K562 (cell line): ENCODE data around the gene NRG2. TPM values are rescaled to one million over a fixed set of nuclear protein-coding genes. Genes with fewer than 3 reads are reported as not detected.

Source experiments
- ATAC-seq: fragments of 200-7000 bp; cut with Tn5 transposase; 3 replicates; pipeline ENCODE4 v1.9.1; 2020; ENCODE audit warnings: moderate library complexity
- BruUV-seq: library from RNA; stranded (reverse); fragments of 400-500 nt; replicated peaks from 2 replicates; lab custom pipeline; 2021; lab: Mats Ljungman, UMichigan
- CTCF ChIA-PET: fragments of 300-600 bp; formaldehyde crosslinking; extraction: SDS; loops from one replicate; lab custom pipeline; 2021; ENCODE audit warnings: low intra/inter-chr PET ratio; lab: Yijun Ruan, JAX
- POLR2A ChIA-PET: fragments of 300-600, 350-650 bp; sonication (Branson Sonifier 250); formaldehyde crosslinking; extraction: SDS; loops from one replicate; lab custom pipeline; 2021; ENCODE audit warnings: antibody characterized with exemption, inconsistent platforms; lab: Yijun Ruan, JAX
- DNase-seq, 4 experiments: peaks; one replicate each; pipeline versions ENCODE4 v3.0.0 to v3.0.0-alpha.2; 2011 to 2018; ENCODE audit warnings: low spot score in 3 of 4, mixed read lengths in 3 of 4; ENCODE audit errors: extremely low read depth in 1 of 4
- FAIRE-seq: peaks from 2 replicates; lab custom pipeline; 2011; peaks lifted over from hg19 to GRCh38; lab: Jason Lieb, UNC
- H2AFZ ChIP-seq: 2 replicates; pipeline ENCODE4 v1.6.0; 2011; ENCODE audit warnings: low read depth, low read length, control low read depth, inconsistent platforms
- H3K27ac ChIP-seq: fragments of 200-600 bp; 3 replicates; pipeline ENCODE4 v1.8.0; 2011; ENCODE audit warnings: low read depth, mild to moderate bottlenecking, control low read depth, inconsistent platforms, low read length, moderate library complexity, mixed read lengths; ENCODE audit errors: extremely low read depth
- H3K27me3 ChIP-seq, 2 experiments: fragments of 300-600 bp in 1 of 2; 2 replicates in 1 of 2; 3 replicates in 1 of 2; pipeline versions ENCODE4 v1.6.0 to v1.8.0; 2011; ENCODE audit warnings: inconsistent platforms in 2 of 2, low read length in 2 of 2, mild to moderate bottlenecking in 1 of 2, mixed read lengths in 1 of 2, moderate library complexity in 1 of 2; ENCODE audit not compliant: control insufficient read depth in 2 of 2, insufficient read depth in 2 of 2
- H3K36me3 ChIP-seq: fragments of 300-600 bp; 3 replicates; pipeline ENCODE4 v1.8.0; 2011; ENCODE audit warnings: mild to moderate bottlenecking, low read length, inconsistent platforms; ENCODE audit not compliant: control insufficient read depth, insufficient read depth
- H3K4me1 ChIP-seq, 2 experiments: fragments of 200-600 bp in 1 of 2; replicated peaks in 1 of 2; 2 replicates in 1 of 2; 3 replicates in 1 of 2; pipeline versions ENCODE4 v1.5.1 to v1.8.0; 2011; ENCODE audit warnings: inconsistent platforms in 2 of 2, low read length in 2 of 2, mild to moderate bottlenecking in 1 of 2, mixed read lengths in 1 of 2, moderate library complexity in 1 of 2; ENCODE audit not compliant: control insufficient read depth in 2 of 2, insufficient read depth in 2 of 2
- H3K4me2 ChIP-seq: 2 replicates; pipeline ENCODE4 v1.6.1; 2011; ENCODE audit warnings: low read length, control low read depth, inconsistent platforms, mixed read lengths; ENCODE audit not compliant: insufficient read depth
- H3K4me3 ChIP-seq: fragments of 200-600 bp; sonication (generic), shearing (Covaris generic); 2 replicates; pipeline ENCODE4 v1.5.1; 2016; ENCODE audit warnings: control low read depth, inconsistent platforms
- H3K79me2 ChIP-seq: fragments of 200-600 bp; 3 replicates; pipeline ENCODE4 v1.8.0; 2011; ENCODE audit warnings: low read length, inconsistent platforms; ENCODE audit not compliant: control insufficient read depth, insufficient read depth
- H3K9ac ChIP-seq, 2 experiments: 2 replicates each; pipeline versions ENCODE4 v1.6.0 to v1.6.1; 2011; ENCODE audit warnings: low read depth in 2 of 2, low read length in 2 of 2, control low read depth in 1 of 2, inconsistent platforms in 1 of 2, mild to moderate bottlenecking in 1 of 2, mixed read lengths in 1 of 2; ENCODE audit not compliant: insufficient read depth in 1 of 2
- H3K9me1 ChIP-seq: one replicate; pipeline ENCODE4 v1.6.0; 2011; ENCODE audit warnings: inconsistent platforms, mild to moderate bottlenecking, low read length, moderate library complexity; ENCODE audit not compliant: control insufficient read depth, insufficient read depth
- H3K9me3 ChIP-seq: replicated peaks from 2 replicates; pipeline ENCODE4 v1.5.1; 2011; ENCODE audit warnings: low read depth, low read length, inconsistent platforms; ENCODE audit not compliant: control insufficient read depth, insufficient read depth
- H4K20me1 ChIP-seq: replicated peaks from 2 replicates; pipeline ENCODE4 v1.6.1; 2011; ENCODE audit warnings: low read length, inconsistent platforms, mixed read lengths; ENCODE audit not compliant: control insufficient read depth, insufficient read depth
- MECOM ChIP-seq: fragments of 250-450 bp; sonication (Bioruptor Pico); IDR thresholded peaks from 2 replicates; pipeline ENCODE4 v1.8.0; 2022; ENCODE audit warnings: inconsistent platforms
- REST ChIP-seq, 2 experiments: fragments of 450-650 bp; formaldehyde crosslinking in 1 of 2; IDR thresholded peaks; 2 replicates each; pipeline versions ENCODE4 v1.4.0 to v1.6.1; 2014 to 2020; ENCODE audit warnings: mild to moderate bottlenecking in 2 of 2, borderline replicate concordance in 1 of 2, low read depth in 1 of 2
- WGBS: fragments of 100-300 bp; shearing (Covaris generic); methylation state at CpG from one replicate; pipeline ENCODE4 v1.1.6; 2016; ENCODE audit warnings: low coverage, mixed read lengths; ENCODE audit not compliant: insufficient coverage; ENCODE audit errors: missing lambda C conversion rate; 5-methylcytosine and 5-hydroxymethylcytosine counted together
- in situ Hi-C: fragments of 300-500 bp; cut with MboI; formaldehyde crosslinking; loops from 4 replicates; pipeline ENCODE4 v1.15.0; 2018; ENCODE audit warnings: inconsistent platforms, mixed read lengths
- intact Hi-C: fragments of 100-400 bp; cut with micrococcal nuclease; formaldehyde crosslinking; loops from 2 replicates; pipeline ENCODE4 v1.14.2; 2022
- polyA plus RNA-seq, 8 experiments: library from polyadenylated mRNA; depleted of rRNA in 4 of 8; stranded (reverse) in 5 of 8; unstranded in 3 of 8; fragments of >200 nt; fragmentation: Nextera tagmentation in 2 of 8; fragmentation: Illumina TruSeq in 1 of 8; extraction: Ambion mirVana in 2 of 8; extraction: Trizol in 1 of 8; gene quantifications; 2 replicates each; pipeline versions ENCODE4 v1.2.1 to v1.2.3, GENCODE V29; 2011 to 2014; ENCODE audit warnings: inconsistent platforms in 1 of 8, missing spikeins in 1 of 8
- total RNA-seq, 7 experiments: library from RNA; depleted of rRNA in 6 of 7; stranded (reverse); fragments of >200 nt in 6 of 7; fragmentation: Illumina TruSeq in 2 of 7; extraction: Trizol in 2 of 7; gene quantifications; 2 replicates each; pipeline versions ENCODE4 v1.2.1 to v1.2.3, GENCODE V29; 2011 to 2021; ENCODE audit warnings: low replicate concordance in 1 of 7
- TF ChIP-seq, protein P1 (sequence below): fragments of 250-450 bp; sonication (Bioruptor Pico); IDR thresholded peaks from 2 replicates; pipeline ENCODE4 v1.5.0; 2021

Gene NRG2
- total and polyA plus RNA-seq, 9 of the 15 experiments (the other 6 are each of a cell fraction or from before 2014, with no cell fraction given), result not detected

DNA sequence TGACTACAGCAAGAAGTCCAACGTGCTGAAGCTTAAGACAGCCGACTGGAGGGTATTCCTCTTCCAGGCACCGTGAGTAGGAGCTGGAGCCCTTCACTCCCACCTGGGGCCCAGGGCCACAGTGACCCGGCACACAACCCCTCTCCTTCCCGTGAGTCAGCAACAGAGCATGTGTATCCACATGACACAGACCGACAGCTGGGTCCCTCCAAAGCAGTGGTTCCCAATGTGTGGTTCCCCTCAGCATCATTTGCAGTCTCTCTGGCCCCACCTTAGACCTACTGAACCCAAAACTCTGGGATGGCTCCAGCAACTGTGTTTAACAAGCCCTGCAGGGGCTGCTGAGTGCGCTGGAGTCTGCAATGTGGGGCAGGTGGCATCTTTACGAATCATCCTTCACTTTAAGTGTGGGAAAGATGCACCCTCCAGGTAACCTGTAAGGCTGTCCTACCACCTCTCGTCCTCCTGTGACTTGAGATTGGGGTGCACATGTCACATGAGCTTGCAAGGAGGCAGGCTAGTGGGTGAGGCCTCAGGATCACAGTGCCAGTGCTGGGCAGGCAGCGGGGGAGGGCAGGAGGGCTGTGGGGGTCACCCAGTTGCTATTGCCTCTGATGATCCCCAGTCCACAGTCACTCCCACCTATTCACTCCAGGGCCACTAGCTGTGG is 205.3 kb downstream of the NRG2 start:
- no peak overlapping the region for H3K4me2 ChIP-seq
- peaks cover 4 to 38% of the 10 kb centered on the region in 2 experiments; a peak in 4 of 5 replicates for H3K27me3 ChIP-seq
- ATAC-seq, result no peak; the same call in 2 of the 3 replicates
- TF ChIP-seq, protein P1, sequence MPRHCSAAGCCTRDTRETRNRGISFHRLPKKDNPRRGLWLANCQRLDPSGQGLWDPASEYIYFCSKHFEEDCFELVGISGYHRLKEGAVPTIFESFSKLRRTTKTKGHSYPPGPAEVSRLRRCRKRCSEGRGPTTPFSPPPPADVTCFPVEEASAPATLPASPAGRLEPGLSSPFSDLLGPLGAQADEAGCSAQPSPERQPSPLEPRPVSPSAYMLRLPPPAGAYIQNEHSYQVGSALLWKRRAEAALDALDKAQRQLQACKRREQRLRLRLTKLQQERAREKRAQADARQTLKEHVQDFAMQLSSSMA, result no peak
- no peak for TF ChIP-seq MECOM (CRISPR knock-in tag)
- TF ChIP-seq REST (IDR thresholded peaks at IDR 0.05; ENCODE audit: borderline replicate concordance), result peak; percentile 19; the same call in 1 of the 2 replicates
- no peak for TF ChIP-seq REST (CRISPR knock-in tag; IDR thresholded peaks at IDR 0.05; ENCODE audit: low read depth)
- H2AFZ ChIP-seq, result no peak overlapping the region
- CTCF ChIA-PET, result interaction anchor here (0.5 kb wide), 1 partner anchor 37 kb away, joined by 4 read pairs; no protein-coding TSS in a partner anchor
- 0 out of 2 replicates have a peak, but pooled peaks cover 16% of the 10 kb centered on the region for H4K20me1 ChIP-seq
- H3K27ac ChIP-seq, result no peak overlapping the region
- H3K4me1 ChIP-seq, result no peaks in the 10 kb centered on the region
- H3K9me3 ChIP-seq, result no peaks in the 10 kb centered on the region
- in situ Hi-C loops (no loop called here), intact Hi-C loops (no loop called here)
- POLR2A ChIA-PET, result no interaction called here
- H3K9me1 ChIP-seq, result no peaks in the 10 kb centered on the region
- H3K9ac ChIP-seq, result no peak overlapping the region
- no peak for FAIRE-seq
- no TSS peak for BruUV-seq
- DNase-seq, result no peak
- no peaks in the 10 kb centered on the region for H3K79me2 ChIP-seq
- H3K36me3 ChIP-seq, result no peaks in the 10 kb centered on the region
- H3K4me3 ChIP-seq, result no peak overlapping the region
- WGBS, result 2% methylated on average over 10 of the region's 10 CpGs
